HCT116 (cell line): ENCODE results near the gene OSBPL5.

Source experiments
- CEBPB ChIP-seq: IDR thresholded peaks from 2 replicates; pipeline ENCODE4 v1.6.1; 2012; ENCODE audit warnings: low read depth
- EZH2phosphoT487 ChIP-seq: fragments of 200-600 bp; IDR thresholded peaks from 2 replicates; pipeline ENCODE4 v1.6.1; 2018; ENCODE audit warnings: antibody characterized with exemption, borderline replicate concordance
- FOSL1 ChIP-seq: IDR thresholded peaks from 2 replicates; pipeline ENCODE4 v1.6.1; 2012; ENCODE audit warnings: low read depth
- POLR2A ChIP-seq: IDR thresholded peaks from 2 replicates; pipeline ENCODE4 v1.7.0; 2011; ENCODE audit warnings: borderline replicate concordance; ENCODE audit not compliant: insufficient read depth, insufficient read length; ENCODE audit errors: extremely low read depth
- POLR2AphosphoS5 ChIP-seq: IDR thresholded peaks from 2 replicates; pipeline ENCODE4 v1.6.1; 2011; ENCODE audit warnings: mild to moderate bottlenecking, low read depth, low read length, moderate library complexity
- RAD21 ChIP-seq: IDR thresholded peaks from 2 replicates; pipeline ENCODE4 v1.6.1; 2012; ENCODE audit warnings: low read depth, mild to moderate bottlenecking
- REST ChIP-seq: IDR thresholded peaks from 2 replicates; pipeline ENCODE4 v1.6.1; 2012; ENCODE audit warnings: low read depth
- SP1 ChIP-seq: IDR thresholded peaks from 2 replicates; pipeline ENCODE4 v1.6.1; 2012; ENCODE audit warnings: low read depth
- TCF7L2 ChIP-seq: IDR thresholded peaks from 2 replicates; pipeline ENCODE4 v1.7.0; 2011; ENCODE audit warnings: borderline replicate concordance, inconsistent platforms; ENCODE audit not compliant: insufficient read depth, insufficient read length; ENCODE audit errors: extremely low read depth
- YY1 ChIP-seq: IDR thresholded peaks from 2 replicates; pipeline ENCODE4 v1.6.1; 2011; ENCODE audit warnings: low read length, low read depth, moderate library complexity, mild to moderate bottlenecking; ENCODE audit not compliant: insufficient replicate concordance; ENCODE audit errors: extremely low read depth
- ZNF274 ChIP-seq: fragments of 200-500 bp; sonication (Bioruptor generic); IDR thresholded peaks from 2 replicates; pipeline ENCODE4 v1.6.1; 2014; ENCODE audit warnings: mild to moderate bottlenecking, low read depth, low read length, inconsistent platforms
- TF ChIP-seq, protein P1 (sequence below), 3 experiments: fragments of 200-600 bp in 1 of 3; sonication (generic) in 1 of 3; IDR thresholded peaks in 2 of 3; conservative IDR thresholded peaks in 1 of 3; 2 replicates each; pipeline ENCODE4 v1.5.1; 2012 to 2017; ENCODE audit warnings: low read depth in 2 of 3, low read length in 2 of 3, antibody characterized with exemption in 1 of 3, borderline replicate concordance in 1 of 3, control low read depth in 1 of 3, mild to moderate bottlenecking in 1 of 3, mixed read lengths in 1 of 3, mixed run types in 1 of 3, moderate library complexity in 1 of 3; ENCODE audit not compliant: insufficient read depth in 1 of 3
- TF ChIP-seq, protein P2 (sequence below): IDR thresholded peaks from 2 replicates; pipeline ENCODE4 v1.6.1; 2012

DNA sequence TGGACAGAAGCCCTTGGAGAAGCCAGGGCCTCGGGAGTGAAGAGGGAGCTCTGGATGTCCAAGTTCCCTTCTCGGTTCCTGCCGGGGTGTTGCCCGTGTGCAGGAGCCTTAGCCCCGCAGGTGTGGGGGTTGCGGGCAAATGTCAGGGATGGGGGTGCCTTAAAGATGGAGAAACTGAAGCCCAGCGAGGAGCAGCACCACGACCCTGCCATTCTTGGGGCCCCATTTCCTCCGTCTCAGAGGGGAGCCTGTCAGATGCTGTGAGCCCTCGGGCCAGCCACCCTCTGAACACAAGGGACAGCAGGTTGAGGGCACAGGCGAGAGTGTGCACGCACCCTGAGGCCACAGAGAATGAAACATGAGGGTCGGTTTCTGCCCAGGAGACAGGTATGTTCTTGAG lies 6.3 kb downstream of the OSBPL5 start:
- TF ChIP-seq, protein P1, sequence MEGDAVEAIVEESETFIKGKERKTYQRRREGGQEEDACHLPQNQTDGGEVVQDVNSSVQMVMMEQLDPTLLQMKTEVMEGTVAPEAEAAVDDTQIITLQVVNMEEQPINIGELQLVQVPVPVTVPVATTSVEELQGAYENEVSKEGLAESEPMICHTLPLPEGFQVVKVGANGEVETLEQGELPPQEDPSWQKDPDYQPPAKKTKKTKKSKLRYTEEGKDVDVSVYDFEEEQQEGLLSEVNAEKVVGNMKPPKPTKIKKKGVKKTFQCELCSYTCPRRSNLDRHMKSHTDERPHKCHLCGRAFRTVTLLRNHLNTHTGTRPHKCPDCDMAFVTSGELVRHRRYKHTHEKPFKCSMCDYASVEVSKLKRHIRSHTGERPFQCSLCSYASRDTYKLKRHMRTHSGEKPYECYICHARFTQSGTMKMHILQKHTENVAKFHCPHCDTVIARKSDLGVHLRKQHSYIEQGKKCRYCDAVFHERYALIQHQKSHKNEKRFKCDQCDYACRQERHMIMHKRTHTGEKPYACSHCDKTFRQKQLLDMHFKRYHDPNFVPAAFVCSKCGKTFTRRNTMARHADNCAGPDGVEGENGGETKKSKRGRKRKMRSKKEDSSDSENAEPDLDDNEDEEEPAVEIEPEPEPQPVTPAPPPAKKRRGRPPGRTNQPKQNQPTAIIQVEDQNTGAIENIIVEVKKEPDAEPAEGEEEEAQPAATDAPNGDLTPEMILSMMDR (IDR thresholded peaks at IDR 0.05 in 2 of 3, conservative IDR thresholded peaks at IDR 0.05 in 1 of 3; ENCODE audit: borderline replicate concordance in 1 of 3, insufficient read depth in 1 of 3, low read depth in 2 of 3, low read length in 2 of 3) = no peak
- TF ChIP-seq ZNF274 (no peak), CEBPB (no peak), POLR2AphosphoS5 (no peak), FOSL1 (no peak), POLR2A (no peak), TCF7L2 (no peak), EZH2phosphoT487 (no peak), SP1 (no peak), RAD21 (no peak), YY1 (no peak), REST (no peak)
- TF ChIP-seq, protein P2, sequence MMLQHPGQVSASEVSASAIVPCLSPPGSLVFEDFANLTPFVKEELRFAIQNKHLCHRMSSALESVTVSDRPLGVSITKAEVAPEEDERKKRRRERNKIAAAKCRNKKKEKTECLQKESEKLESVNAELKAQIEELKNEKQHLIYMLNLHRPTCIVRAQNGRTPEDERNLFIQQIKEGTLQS = no peak
